Measurements from ENCODE around the gene GLDN.

GRCh38 chr15:51353976-51354375 lies 12.5 kb downstream of the GLDN start:
- TF ChIP-seq, protein P1, sequence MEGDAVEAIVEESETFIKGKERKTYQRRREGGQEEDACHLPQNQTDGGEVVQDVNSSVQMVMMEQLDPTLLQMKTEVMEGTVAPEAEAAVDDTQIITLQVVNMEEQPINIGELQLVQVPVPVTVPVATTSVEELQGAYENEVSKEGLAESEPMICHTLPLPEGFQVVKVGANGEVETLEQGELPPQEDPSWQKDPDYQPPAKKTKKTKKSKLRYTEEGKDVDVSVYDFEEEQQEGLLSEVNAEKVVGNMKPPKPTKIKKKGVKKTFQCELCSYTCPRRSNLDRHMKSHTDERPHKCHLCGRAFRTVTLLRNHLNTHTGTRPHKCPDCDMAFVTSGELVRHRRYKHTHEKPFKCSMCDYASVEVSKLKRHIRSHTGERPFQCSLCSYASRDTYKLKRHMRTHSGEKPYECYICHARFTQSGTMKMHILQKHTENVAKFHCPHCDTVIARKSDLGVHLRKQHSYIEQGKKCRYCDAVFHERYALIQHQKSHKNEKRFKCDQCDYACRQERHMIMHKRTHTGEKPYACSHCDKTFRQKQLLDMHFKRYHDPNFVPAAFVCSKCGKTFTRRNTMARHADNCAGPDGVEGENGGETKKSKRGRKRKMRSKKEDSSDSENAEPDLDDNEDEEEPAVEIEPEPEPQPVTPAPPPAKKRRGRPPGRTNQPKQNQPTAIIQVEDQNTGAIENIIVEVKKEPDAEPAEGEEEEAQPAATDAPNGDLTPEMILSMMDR (IDR thresholded peaks at IDR 0.05): no peak
- TF ChIP-seq POLR2A (IDR thresholded peaks at IDR 0.05) (no peak), POLR2AphosphoS5 (IDR thresholded peaks at IDR 0.05) (no peak)

All from prostate gland (tissue), 2 donors.